CD4-positive, alpha-beta T cell treated with Interferon alpha-2 for 1 hour (primary cell): ENCODE measurements around the gene AXIN2.
"Not testable (repeated sequence)": the region's sequence is repeated elsewhere in the genome, so short reads cannot be mapped to it uniquely, and the experiment has no call there.

Source experiments
- DNase-seq, 2 donors: peaks; one replicate each; pipeline ENCODE4 v3.0.0-alpha.2; 2020 to 2022

The AXIN2 gene

GRCh38 chr17:65536573-65537342, 24.7 kb downstream of the AXIN2 start:
- no peak for DNase-seq

DNA sequence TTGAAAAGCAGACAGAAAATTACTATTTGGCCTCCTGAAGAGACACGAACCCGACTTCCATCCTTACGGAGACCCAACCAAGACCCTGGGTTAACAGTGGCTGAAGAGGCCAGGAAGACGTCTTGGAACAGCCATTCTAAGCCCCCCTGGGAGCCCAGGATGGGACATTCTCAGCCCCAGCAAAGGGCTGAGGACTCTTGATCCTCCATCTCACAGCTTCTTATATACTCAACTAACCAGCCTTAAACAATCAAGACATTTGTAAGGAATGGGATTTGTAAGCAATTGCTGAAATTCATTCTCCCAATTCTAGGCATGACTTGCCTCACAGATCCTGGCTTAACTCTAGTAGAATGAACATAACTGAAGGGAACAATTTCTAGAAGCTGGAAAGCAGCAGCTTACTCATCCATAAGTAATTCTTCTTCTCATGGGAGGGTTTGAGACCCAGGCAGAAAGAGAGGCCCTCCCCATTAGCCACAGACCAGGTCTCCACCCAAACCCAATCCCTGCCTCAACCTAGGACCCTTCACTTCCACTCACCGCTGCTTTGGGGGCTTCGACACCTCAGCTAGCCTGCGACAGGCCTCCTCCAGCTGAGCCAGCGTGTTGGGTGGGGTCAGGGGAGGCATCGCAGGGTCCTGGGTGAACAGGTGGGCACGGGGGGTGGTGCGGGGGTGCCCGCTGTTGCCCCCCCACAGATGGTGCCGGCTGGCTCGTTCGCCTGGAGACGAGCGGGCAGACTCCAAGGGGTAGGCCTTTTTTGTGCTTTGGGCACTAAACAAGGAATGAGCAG, 25.5 kb downstream of the AXIN2 start:
- DNase-seq, result no peak

DNA sequence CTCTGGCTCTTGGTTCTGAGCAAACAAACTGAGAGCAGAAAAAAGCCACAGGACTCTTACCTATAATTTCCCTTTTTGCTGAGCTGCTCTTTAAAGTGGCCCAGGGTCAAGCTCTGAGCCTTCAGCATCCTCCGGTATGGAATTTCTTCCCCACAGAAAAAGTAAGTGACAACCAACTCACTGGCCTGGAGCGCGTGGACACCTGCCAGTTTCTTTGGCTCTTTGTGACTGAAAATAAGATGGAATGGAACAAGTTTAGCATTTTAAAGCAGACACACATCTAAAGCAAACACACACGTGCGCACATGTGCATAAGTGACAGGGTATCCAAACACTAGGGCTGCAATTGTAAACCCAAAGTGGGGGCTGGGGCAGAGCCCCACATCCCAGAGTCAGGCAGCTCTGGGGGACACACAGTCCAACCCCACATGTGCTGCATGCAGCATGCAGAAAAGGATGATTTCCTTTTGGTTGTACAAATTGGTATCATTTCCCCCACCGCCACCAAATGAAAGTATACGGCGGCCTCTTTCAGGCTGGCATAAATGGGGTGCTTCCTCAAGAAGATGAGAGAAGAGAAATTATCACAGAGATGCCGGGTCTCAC, 27.5 kb downstream of the AXIN2 start:
- no peak for DNase-seq

- no peak for DNase-seq
These were observed 28.2 kb downstream of the AXIN2 start for GRCh38 chr17:65533056-65533745.

DNA sequence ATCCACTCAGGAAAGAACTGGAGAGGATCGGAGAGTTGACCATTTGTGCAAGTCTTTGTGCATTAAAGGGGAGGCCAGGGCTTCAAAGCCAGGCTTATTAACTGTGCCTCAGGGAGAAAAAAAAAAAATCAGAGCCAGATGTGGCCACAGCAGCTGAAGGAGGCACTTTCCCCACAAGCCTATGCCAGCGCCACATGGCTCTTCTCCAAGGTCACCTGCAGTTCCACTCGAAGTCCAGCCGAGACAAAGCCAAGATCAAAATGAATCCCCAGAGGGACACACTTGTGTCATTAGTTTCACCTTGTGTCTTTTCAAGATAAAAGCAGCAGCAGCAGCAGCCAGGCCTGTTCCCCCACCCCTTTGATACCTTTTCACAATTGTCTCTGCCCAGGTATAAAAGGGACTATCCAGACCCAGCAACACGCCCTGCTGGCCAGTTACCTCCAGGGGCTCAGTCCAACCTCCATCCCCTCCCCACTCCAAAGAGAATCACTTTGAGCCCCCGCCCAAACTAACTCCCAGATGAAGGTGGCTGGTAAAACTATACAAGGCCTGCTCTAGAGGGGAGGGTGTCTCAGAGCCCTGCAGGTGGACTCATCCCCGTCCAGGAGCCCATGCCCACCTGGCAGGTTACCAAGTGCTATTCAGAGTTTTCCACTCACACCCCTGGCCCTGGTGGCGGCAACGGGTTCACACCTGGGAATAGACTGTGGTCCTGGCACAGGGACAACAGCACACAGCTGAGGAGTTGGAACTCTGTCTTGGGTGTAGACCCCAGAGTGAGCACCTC, 29.2 kb downstream of the AXIN2 start:
- no peak for DNase-seq

DNA sequence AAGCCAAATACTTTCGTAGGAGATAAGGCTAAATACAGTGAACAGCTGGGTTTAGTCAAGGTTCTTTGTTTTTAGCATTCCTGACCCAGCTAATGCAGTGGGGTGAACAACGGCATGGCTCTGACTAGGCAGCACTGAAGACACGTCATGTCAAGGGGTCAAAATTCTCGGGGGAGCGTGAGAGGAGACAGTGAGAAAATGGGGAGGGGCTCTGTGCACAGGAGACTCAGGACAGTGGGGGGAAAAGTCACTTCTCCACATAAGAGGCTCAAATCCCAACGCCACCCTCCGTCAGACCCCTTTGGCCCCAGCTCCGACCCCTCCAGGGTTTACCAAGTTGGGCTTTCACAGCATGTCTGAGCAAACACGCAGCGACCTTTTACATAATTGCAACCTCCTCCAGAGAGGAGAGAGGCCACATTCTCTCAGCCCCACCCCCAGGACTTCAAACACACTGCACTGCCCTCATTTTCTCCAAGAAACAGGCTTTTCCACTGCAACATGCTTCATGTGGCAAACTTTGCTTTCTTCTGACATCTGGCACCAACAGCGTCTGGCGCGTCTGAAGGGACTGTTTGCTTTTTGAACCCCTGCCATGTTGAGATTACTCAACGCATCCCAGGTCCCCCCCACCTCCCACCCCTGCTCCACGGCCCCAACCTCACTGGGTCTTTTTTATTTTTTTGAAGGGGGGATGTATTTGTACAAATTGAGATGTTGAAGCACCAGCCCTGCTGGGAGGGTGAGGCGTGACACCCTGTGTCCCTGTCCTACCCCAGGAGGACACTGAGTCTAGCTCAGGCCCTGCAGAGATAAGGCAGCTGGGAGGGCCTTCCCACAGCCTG, 30.0 kb downstream of the AXIN2 start:
- DNase-seq, result no peak

- no peak for DNase-seq
These were observed 30.8 kb downstream of the AXIN2 start for GRCh38 chr17:65530523-65531255.

DNA sequence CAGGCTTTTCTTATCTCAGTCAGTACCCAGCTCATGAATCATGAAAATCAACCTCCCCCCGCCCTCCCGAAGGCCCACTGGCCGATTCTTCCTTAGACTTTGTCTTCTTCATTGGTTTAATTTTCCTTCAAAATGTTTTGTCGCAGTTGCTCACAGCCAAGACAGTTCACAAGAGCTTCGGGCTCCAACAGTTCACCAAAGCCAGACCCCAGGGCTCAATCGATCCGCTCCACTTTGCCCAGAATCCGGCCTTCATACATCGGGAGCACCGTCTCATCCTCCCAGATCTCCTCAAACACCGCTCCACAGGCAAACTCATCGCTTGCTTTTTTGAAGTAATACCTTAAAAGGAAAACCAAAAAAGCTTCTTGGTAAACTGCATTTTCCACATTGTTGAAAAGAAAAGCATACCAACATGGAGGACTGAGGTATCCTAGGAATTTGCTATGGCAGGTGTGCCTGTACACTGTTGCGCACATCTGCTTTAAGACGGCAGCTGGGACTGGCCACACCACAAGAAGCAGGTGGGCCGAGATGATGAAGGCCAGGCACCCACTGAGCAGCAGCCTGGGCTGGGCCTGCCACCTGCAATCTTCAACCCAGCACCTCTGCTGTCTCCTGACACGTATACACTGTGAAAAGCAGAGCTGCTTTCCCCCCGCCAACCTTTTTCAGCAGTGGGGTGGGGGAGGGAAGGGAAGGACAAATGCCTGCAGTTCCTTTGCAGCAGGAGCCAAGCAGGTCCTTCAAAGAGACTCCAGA, 31.5 kb downstream of the AXIN2 start:
- DNase-seq, result no peak

- no peak for DNase-seq
These were observed 32.3 kb downstream of the AXIN2 start for GRCh38 chr17:65529040-65529633.

DNA sequence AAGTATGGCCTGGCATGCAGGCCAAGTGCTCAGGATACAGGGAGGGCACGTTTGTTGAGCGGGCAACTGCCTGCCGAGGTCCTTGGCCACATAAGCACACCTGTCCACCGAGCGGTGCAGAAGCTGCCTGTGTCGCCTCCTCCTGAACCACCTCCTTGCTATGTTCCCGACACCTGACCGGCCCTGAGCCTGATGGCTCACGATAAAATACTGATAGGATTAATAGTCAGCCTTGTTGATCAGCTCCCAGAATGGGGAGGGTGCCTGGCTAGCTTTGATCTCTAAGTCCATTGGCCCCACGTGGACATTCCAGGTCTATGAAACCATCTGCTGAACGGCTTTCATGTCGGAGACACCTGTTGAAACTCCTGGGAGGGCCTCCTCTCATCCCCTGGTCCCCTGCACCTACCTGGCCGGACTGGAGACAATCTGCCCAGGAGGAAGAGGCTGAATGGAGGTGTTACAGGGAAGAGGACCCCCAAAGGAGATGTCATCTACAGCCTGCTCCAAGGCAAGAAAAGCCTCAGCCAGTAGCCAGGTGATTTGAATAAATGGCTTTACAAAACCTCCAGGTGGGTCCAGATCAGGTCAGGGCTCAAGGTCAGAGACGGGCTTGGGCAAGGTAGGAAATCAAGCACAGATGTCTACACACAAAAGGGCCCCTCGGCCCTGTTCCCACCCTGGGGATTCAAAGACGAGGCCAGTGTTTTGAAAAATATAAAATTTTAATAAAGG, 33.4 kb downstream of the AXIN2 start:
- no peak for DNase-seq

GRCh38 chr17:65527381-65527780, 34.1 kb downstream of the AXIN2 start:
- no peak for DNase-seq

- DNase-seq, result not testable (repeated sequence)
These were observed 34.6 kb downstream of the AXIN2 start for GRCh38 chr17:65526854-65527253.

DNA sequence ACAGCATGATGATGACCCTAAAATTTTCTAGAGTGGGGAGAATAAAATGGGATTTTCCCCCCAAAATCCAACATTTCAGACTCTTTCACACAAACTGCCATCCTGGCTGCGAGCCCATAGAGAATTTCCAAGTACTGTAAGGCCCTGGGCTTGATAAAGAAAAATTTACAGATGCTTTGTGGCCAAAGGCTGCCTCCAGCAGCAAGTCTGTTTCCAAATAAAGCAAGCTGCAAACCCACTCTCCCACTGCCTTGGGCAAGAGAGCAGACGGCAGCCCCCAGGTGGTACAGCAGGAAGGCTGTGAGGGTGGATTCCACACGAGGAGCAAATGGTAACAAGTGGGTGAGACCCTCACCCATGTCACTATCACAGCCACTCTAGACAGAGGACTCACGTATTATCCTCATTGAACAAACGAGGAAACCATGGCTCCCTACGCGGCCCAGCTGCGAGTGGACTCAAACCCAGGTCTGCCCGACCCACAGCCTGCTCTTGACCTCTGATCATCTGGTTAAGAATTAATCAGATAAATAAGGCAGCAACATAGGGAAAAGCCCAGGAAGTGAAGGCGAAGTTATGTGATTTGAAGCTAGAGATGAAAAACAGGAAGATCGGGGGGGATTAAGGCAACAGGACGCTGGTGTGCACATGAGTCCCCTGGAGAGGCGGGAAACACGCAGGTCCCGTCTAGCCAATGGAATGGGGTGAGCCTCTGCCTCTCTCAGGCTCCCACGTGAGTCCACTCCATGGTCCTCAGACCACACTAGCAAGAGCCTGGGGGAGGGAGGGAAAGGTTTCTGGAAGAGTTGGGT, 37.4 kb downstream of the AXIN2 start:
- peak in 1 of 2 donors; percentile 8 for DNase-seq

DNA sequence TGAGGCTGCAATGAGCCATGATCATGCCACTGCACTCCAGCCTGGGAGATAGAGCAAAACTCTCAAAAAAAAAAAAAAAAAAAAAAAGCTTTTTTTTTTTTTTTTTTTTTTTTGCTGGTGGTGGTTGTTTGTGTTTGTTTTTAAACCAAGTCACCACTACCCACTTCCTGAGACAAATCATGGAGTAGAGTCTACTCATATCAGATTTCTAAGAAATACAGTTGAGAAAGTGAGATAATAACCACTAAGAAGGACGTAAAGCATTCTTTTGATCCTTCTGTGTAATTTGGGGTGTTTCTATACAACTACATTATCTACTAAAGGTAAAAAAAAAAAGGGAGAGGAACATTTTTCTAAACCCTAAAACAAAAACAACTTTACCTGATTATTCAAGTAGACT, 38.0 kb downstream of the AXIN2 start:
- peak in 1 of 2 donors; percentile 78 for DNase-seq

DNA sequence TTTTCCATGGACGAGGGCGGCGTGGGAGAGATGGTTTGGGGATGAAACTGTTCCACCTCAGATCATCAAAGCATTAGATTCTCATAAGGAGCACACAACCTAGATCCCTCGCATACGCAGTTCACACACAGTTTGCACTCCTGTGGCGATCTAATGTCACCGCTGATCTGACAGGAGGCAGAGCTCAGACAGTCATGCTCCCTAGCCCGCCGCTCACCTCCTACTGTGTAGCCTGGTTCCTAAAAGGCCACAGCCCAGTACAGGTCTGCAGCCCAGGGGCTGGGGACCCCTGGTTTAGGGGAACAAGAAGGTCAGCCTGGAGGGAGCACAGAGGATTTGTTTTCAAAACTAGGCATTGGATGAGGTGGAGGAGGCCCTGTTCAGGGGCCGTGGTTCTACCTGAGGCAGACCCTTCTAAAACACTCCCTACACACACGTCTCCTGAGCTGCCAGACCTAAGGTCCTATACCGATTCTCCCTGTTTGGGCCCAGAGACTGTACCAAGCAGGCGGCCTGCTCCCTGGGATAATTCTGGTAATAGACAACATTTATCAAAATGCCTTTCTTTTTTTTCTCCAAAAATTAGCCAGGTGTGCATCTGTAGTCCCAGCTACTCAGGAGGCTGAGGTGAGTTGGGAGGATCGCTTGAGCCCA, 38.6 kb downstream of the AXIN2 start:
- no peak for DNase-seq

DNA sequence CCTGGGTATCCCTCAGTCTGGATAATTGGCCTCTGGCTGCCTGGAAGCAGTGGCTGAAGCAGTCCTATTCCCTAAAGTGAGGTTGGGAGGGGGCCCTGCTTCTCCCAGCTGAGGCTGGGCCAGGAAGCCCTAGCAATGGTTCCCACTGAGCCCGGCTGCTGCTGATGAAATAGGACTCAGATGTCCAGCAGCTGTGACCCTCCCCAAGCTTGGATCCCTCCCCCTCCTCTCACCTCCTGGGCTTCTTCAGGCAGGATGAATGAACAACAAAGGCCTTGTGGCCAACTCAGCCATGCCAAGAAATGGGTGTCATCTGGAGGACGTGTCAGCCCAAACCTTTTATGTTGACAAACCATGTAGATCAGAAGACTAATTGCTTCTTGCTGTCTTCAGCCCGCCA, 42.0 kb downstream of the AXIN2 start:
- no peak for DNase-seq

- no peak for DNase-seq
These were observed 43.2 kb downstream of the AXIN2 start for GRCh38 chr17:65518256-65518655.
